ENCODE data around the gene FAM185A.
"Not testable (repeated sequence)": the region's sequence is repeated elsewhere in the genome, so short reads cannot be mapped to it uniquely, and the experiment has no call there.

The FAM185A gene

DNA sequence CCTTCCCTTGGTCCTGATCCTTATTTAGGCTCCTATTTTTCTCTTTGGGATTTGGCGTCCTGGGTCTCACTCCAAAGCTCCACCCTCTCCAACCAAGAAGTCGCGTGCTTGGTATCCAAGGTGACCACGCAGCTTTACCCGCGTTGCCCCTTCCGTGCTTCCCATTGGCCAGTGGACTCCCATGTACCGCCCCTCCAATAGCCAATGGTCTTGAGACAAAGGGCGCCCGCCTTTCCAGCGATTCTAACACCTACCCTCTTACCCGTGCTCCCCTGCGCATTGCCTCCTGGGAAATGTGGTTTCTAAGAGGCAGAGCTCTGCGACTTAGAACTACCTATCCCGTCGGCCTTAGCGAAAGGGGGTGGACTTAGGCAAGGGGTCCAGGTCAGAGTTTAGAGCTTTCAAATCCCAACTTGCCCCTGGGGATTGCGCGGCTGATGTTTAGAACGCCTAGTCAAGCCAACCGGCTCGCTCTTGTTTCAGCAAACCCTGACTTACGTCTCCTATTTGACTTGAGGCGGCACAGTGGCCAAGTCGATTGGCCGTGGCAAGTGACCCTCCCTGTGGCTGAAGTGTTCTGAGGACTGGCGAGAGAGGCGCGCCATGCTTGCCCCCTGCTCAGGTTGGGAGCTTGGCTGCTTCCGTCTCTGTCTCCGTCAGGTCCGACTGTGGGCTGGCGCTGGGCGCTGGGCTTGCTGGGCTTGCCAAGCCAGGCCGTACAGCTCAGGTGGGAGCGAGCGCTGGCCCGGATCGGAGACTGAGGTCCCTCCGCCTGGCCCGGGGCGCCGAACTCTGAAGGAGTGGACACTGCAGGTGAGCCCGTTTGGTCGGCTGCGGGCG, at the start of gene FAM185A:
TSS of gene FAM185A (plus strand) at position 395 of the 840 bp plus-strand sequence. CDS start at position 604, 209 bp downstream.
- peak; percentile 95 for DNase-seq

DNA sequence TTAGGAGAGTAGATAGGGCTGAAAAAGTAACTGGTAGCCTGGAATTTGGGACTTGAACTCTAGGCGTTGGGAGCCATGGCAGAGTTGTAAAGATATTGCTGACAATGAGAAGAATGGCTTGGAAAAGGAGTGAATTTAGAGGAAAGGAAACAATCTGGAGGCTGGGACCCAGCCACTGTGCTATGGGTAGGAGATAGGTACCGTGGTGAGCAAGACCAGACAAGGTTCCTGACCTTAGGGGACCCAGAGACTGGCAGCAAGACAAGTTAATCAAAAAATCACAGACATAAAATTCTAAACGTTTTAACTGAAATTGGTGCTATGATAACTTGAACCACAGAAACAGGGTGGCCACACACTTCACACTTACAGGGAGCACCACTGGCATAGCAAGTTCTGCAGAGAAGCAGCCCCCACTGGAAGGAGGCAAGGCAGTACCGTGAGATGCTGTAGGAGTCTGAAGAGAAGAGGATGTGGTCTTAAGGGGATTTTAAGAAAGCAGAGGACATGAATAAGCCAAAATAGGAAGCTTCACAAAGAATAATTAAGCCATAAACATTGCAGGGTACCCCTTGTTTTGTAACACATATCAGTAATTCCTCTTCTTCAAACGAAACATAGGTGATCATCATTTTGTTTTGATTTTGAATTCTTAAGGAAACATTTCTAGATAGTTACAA, 35.6 kb upstream of the FAM185A start:
- DNase-seq: not testable (repeated sequence)

DNA sequence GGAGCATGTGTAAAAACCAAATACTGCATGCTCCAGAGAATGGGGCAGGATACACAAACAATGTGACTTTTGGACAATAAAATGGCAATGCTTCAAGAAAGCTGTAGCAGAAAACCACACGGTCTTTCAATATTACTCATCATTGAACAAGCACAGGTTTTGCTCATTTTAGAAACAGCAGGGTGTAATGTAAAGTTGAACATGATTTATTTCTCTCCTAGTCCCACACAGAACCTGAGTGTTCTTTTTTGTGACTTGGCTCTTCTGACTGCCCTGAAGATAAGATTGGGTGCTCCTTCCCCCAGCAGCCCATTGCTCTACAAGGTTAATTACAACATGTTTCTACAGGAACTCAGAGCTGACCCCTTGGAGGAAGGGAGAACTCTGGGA, 35.1 kb upstream of the FAM185A start:
- not testable (repeated sequence) for DNase-seq

DNA sequence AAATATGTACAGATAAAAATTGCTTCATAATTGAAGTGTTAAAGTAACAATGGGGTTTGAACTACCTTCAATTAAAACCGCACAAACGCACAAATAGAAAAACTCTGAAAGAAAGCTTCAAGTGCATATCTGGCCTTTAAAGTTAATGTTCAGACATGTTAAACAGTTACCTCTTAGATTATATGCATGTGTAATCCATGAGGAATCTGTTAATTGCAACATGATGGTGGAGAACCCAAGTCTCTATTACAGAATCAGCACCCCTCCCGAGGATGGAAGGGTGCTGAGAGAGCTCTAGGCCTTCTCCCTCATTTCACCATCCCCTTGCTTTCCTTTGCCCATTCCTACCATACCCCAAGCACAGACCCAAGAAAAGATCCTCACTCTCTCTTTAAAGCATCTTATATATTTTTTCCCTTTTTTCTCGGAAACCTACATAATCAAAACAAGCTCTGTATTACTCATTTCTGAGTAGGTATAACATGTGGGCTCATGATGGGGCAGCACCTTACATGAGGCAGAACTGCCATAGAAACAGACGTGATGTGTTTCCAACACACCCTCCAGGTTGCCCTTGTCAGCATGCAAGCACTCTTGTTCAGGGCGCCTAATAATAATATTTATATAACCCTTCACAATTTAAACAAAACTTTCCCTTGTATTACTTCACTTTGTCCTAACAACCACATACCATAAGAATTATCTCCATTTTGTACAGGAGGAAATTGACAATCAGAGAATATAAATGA, 33.9 kb upstream of the FAM185A start:
- not testable (repeated sequence) for DNase-seq

DNA sequence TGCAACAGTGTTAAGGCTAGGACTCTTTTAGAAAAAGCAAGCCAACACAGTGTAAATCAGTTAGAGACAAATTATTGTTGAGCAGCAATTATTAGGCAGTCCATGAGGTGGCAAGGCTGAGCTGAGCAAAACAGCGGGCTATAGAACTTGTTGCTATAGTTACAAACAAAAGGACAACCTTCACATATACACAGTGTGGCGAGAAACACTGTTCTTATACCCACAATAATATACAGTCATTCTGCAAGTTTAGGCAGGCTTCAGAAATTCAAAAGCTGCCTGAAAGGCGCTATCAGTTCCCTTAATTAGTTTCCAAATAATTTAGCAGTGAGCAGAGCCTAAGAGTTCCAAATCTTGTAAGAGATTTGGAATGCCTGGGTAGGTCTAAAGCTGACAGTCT, 33.1 kb upstream of the FAM185A start:
- DNase-seq: peak; percentile 2

DNA sequence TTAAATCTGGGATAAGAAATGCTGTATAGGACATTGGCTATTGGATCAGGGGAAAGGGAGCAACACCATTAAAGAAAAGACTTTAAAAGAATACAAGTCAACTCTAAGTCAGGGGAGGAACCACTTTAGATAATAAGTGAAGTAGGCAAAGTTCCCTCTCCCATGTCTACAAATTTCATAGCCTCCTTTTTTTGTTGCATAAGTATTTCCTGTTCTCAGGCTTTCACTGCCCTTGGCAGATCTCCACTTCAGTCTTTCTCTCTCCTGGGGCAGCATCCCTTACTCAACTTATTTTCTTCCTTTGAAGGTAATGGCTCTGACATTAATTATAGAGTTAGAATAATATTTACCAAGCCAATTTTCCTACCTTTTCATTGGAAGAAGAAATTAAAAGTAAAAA, 30.3 kb upstream of the FAM185A start:
- not testable (repeated sequence) for DNase-seq

DNA sequence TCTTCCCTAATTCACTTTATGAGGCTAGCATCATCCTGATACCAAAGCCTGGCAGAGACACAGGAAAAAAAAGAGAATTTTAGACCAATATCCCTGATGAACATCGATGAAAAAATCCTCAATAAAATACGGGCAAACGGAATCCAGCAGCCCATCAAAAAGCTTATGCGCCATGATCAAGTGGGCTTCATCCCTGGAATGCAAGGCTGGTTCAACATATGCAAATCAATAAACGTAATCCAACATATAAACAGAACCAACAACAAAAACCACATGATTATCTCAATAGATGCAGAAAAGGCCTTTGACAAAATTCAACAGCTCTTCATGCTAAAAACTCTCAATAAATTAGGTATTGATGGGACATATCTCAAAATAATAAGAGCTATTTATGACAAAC, 22.6 kb upstream of the FAM185A start:
- not testable (repeated sequence) for DNase-seq

DNA sequence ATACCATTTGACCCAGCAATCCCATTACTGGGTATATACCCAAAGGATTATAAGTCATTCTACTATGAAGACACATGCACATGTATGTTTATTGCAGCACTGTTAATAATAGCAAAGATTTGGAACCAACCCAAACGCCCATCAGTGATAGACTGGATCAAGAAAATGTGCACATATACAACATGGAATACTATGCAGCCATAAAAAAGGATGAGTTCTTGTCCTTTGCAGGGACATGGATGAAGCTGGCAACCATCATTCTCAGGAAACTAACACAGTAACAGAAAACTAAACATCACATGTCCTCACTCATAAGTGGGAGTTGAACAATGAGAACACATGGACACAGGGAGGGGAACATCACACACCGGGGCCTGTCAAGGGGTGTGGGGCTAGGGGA, 19.1 kb upstream of the FAM185A start:
- DNase-seq: not testable (repeated sequence)

DNA sequence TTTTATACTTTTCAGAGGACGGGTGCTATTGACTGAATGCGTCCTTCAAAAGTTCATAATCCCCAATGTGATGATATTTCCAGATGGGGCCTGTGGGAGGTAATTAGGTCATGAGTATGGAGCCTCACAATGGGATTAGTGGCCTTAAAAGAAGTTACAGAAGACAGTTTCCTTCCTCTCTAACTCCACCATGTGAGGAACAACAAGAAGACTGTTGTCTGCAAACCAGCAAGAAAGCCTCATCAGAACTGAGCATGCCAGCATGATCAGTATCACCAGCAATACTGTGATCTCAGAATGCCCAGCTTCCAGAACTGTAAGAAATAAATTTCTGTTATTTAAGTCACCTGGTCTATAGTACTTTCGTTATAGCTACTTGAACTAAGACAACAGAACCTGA, 18.4 kb upstream of the FAM185A start:
- DNase-seq: not testable (repeated sequence)

DNA sequence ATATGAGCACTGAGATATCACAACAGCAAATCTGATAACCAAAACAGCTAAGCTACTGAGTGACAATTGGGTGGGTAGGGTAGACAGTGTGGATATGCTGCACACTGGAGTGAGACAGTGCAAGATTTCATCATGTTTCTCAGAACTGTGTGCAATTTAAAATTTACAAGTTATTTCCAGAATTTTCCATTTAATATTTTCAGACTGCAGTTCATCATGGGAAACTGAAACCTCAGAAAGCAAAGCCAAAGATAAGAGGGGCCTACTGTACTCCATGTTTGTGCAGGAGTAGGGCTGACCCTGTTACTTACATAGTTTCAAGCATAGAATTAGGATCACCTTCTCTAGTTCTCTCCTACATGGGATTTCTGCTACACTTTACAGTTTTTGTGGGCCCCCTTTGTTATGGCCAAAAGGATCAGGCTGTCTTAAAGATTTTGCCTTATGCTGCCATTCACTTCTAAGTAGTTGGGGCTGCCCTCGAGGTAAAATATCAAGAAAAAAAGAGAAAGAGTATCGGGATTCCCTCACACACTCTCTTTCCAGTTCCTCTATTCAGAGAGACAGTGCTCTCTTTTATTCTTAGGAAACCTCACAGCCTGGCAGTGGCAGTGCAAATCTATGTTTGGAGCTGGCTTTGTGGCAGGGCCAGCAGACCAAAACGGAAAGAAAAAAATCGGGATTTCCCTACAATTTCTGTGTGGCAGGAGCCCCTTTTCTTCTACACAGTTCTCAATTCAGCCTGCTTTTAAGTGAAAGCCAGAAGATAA, 6.6 kb upstream of the FAM185A start:
- not testable (repeated sequence) for DNase-seq

DNA sequence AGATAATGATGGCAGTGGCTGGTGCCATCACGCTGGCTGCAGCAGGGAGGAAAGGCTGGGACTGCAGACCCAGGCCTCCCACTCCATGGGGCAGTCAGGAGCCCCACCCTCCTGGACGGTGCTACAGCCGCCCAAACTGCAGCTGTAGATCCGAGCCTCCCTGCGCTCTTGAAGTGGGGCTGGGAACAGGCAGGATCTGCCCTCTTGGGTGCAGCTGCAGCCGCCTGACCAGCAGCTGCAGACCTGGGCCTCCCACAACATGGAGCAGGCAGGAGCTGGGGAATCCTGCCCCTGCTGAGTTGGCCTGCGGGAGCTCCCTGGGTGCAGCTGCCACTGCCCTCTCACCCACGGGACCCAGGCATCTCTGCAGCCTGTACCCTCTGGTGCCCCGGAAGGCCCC, 4.9 kb upstream of the FAM185A start:
- not testable (repeated sequence) for DNase-seq

DNA sequence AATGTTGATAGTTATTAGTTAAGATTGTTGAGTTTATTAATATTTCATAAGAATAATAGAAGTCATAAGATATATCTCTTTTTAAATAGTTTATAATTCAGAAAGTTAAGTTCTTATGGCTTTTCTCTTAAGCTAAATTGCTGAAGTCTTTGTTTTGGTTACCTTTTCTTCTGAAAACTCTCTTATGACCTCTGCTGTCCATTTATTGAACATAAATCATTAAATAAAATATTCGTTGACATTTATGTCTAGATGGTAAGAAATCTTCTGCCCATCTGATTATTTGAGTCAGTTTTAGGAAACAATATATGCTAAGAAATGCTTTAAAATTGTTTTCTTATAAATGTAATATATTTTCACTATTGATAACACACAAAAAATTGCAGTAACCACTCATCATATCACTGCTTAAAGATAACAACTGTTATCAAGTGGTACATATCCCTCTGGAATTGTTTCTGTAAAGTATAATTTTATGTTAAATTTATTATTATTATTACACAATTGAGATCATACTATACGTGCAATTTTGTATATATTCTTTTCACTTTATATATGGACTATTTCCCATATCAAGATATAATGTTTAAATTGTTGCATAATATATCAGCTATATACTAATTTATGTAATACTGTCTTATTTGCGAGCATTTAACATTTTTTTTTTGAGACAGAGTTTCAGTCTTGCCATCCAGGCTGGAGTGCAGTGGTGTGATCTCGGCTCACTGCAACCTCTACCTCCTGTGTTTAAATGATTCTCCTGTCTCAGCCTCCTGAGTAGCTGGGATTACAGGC, 3.1 kb upstream of the FAM185A start:
- DNase-seq: not testable (repeated sequence)

DNA sequence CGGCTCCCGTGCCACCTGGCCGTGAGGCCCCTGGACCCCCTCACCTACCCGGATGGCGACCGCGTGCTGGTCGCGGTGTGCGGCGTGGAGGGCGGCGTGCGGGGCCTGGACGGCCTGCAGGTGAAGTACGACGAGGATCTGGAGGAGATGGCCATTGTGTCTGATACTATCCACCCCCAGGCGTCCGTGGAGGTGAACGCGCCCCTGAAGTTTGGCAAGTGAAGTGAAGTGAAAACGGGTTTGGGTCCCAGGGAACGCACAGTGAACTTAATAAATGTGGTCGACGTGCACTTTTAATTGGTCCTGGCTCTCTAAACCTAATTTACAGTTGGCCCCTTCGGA, 617 bp downstream of the FAM185A start:
- DNase-seq: peak; percentile 10

DNA sequence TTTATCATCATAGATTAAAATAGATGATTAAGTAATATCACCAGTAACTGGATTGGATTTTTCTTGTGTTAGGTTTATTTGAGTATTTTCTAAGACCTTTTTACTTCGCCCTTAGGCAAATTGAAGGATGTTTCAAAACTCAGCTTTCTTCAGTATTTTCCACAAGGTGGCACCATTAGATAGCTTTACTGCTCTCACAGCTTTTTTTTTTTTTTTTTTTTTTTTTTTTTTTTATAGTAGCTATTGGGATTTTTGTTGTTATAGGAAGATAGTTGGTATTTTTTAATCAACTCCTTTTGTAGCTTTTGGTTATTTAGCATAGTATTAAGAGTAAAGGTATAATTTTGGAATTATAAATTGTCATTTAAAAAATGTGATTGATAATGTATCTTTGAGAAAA, 9.4 kb downstream of the FAM185A start:
- DNase-seq: not testable (repeated sequence)

DNA sequence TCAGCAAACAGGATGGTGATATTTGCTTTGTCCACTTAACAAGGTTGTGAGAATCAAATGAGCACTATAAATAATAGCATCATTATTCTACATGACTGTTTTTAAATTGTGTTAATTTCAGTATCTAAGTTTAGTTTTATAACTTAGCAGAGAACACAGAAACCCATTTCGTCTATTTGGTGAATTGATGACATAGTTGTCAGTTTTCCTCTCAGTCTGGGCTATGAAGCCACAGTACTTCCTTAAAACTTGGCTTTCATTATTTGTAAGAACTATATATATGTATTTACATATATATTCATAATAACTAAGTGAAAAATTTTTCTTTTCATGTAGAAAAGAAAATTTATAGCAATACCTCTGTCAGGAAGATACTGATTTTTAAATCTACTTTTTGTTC, 11.1 kb downstream of the FAM185A start:
- DNase-seq: not testable (repeated sequence)

DNA sequence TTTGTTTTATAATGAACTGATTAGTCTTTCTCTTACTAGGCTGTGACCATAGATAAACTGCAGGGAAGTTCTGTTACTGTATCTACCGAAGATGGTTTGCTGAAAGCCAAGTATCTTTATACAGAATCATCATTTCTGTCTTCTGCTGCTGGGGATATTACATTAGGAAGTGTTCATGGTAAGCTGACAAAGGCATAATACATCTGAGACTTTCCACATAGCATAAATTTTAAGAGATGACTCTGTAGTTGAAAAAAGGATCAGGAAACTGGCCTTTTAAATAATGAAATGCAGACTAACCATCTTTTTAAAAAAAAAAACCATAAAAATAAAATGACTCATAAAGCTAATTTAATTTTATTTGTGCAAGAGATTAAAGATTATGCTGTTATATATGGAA, 12.4 kb downstream of the FAM185A start:
- not testable (repeated sequence) for DNase-seq

DNA sequence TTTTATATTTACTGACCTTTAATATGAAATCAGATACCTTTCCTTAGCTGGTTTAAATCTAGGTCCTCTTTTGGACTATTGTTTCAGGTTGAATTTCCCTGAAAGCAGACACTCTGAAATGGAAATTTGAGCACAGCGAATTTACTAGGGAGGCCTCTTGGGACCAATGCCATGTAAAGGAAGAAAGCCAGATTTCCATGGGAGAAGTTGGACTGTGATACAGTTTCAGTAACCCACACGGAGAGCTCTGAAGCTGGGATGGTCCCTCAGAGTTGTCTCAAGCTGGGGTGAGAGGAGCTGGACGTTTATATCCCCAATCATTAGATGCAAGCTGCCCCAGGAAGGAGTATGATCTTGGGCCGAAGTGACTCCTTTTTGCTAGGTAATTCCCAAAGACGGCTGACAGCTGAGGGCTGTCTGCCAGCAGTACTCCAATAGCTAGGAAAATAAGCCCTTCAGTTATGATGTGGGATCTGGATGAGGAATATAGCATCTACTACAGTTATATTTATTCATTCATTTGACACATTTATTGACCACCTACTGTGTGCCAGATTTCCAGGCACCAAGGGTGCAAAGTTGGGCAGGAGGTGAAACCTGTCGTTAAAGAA, 14.6 kb downstream of the FAM185A start:
- DNase-seq: not testable (repeated sequence)

DNA sequence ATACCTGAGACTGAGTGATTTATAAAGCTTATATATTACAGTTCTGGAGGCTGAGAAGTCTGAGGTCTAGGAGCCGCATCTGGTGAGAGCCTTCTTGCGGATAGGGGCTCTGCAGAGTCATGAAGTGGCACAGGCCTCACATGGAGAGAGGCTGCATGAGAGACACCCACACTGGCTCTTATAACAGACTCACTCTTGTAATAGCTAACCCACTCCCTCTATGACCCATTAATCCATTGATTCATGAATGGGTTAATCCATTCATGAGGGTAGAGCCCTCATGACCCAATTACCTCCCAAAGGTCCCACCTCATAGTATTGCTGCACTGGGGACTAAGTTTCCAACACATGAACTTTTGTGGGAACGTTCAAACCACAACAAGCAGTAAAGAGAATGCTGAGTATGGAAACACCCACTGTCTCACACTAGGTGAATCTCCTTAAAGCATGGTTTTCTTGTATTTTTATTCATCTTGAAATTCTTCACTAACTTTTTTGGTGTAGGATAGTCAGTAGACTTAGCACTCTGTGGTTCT, 20.9 kb downstream of the FAM185A start:
- not testable (repeated sequence) for DNase-seq

DNA sequence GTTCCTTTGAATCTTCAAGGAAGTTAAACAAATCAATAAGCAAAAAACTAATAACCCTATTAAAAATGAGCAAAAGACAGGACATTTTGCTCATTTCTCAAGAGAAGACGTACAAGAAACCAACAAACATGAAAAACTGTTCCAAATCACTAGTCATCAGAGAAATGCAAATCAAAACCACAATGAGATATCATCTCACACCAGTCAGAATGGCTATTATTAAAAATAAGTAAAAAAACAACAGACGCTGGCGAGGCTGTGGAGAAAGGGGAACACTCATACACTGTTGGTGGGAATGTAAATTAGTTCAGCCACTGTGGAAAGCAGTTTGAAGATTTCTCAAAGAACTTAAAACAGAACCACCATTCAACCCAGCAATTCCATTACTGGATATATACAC, 21.7 kb downstream of the FAM185A start:
- not testable (repeated sequence) for DNase-seq

DNA sequence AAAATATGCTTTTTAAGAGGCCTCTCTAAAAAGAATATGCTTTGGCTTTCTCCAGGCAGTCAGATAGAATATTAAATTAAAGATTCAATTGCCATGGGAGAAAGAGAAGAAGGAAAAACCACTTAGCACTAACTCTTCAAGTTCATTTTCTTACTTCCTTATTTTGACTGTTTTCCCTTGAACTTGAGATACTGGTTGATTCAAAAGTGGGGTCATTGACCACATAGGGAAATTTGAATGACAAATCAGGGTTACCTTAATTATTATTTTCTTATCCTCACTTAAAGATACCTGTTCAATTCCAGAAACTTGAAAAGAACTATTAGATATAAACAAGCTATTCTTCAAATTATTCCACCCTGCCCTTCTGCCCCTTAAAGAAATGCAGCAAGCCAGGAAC, 27.4 kb downstream of the FAM185A start:
- DNase-seq: not testable (repeated sequence)

DNA sequence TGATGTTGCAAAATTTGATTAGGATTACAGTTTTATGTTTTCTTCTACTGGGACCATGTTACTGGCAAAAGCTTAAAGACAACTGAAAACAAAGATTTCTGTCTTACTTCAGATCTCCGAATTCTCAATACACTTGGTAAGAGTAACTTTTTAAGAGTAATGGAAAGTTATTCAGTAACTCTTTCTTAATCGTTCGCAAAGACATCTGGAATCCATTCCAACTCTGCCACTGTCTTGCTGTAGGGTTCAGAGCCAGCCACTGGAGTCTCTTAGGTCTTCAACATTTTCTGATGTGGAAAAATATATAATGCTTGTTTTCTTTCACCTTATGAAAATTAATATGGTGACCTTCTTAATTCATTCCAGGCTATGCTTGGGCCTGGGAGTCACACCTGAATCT, 29.9 kb downstream of the FAM185A start:
- DNase-seq: not testable (repeated sequence)

Data from retina (tissue), 1 donor.